K562 (cell line): ENCODE data around the gene RAD51D. TPM values are rescaled to one million over a fixed set of nuclear protein-coding genes. Genes with fewer than 3 reads are reported as not detected.
"Not testable (repeated sequence)": the region's sequence is repeated elsewhere in the genome, so short reads cannot be mapped to it uniquely, and the experiment has no call there.

ENCODE experiments used
- ATAC-seq: fragments of 200-7000 bp; cut with Tn5 transposase; 3 replicates; pipeline ENCODE4 v1.9.1; 2020; ENCODE audit warnings: moderate library complexity
- BruUV-seq: library from RNA; stranded (reverse); fragments of 400-500 nt; replicated peaks from 2 replicates; lab custom pipeline; 2021; lab: Mats Ljungman, UMichigan
- CTCF ChIA-PET: fragments of 300-600 bp; formaldehyde crosslinking; extraction: SDS; loops from one replicate; lab custom pipeline; 2021; ENCODE audit warnings: low intra/inter-chr PET ratio; lab: Yijun Ruan, JAX
- POLR2A ChIA-PET: fragments of 300-600, 350-650 bp; sonication (Branson Sonifier 250); formaldehyde crosslinking; extraction: SDS; loops from one replicate; lab custom pipeline; 2021; ENCODE audit warnings: antibody characterized with exemption, inconsistent platforms; lab: Yijun Ruan, JAX
- DNase-seq, 4 experiments: peaks; one replicate each; pipeline versions ENCODE4 v3.0.0 to v3.0.0-alpha.2; 2011 to 2018; ENCODE audit warnings: low spot score in 3 of 4, mixed read lengths in 3 of 4; ENCODE audit errors: extremely low read depth in 1 of 4
- FAIRE-seq: peaks from 2 replicates; lab custom pipeline; 2011; peaks lifted over from hg19 to GRCh38; lab: Jason Lieb, UNC
- H2AFZ ChIP-seq: 2 replicates; pipeline ENCODE4 v1.6.0; 2011; ENCODE audit warnings: low read depth, low read length, control low read depth, inconsistent platforms
- H3K27ac ChIP-seq: fragments of 200-600 bp; 3 replicates; pipeline ENCODE4 v1.8.0; 2011; ENCODE audit warnings: low read depth, mild to moderate bottlenecking, control low read depth, inconsistent platforms, low read length, moderate library complexity, mixed read lengths; ENCODE audit errors: extremely low read depth
- H3K27me3 ChIP-seq, 2 experiments: fragments of 300-600 bp in 1 of 2; 2 replicates in 1 of 2; 3 replicates in 1 of 2; pipeline versions ENCODE4 v1.6.0 to v1.8.0; 2011; ENCODE audit warnings: inconsistent platforms in 2 of 2, low read length in 2 of 2, mild to moderate bottlenecking in 1 of 2, mixed read lengths in 1 of 2, moderate library complexity in 1 of 2; ENCODE audit not compliant: control insufficient read depth in 2 of 2, insufficient read depth in 2 of 2
- H3K36me3 ChIP-seq: fragments of 300-600 bp; 3 replicates; pipeline ENCODE4 v1.8.0; 2011; ENCODE audit warnings: mild to moderate bottlenecking, low read length, inconsistent platforms; ENCODE audit not compliant: control insufficient read depth, insufficient read depth
- H3K4me1 ChIP-seq, 2 experiments: fragments of 200-600 bp in 1 of 2; replicated peaks in 1 of 2; 2 replicates in 1 of 2; 3 replicates in 1 of 2; pipeline versions ENCODE4 v1.5.1 to v1.8.0; 2011; ENCODE audit warnings: inconsistent platforms in 2 of 2, low read length in 2 of 2, mild to moderate bottlenecking in 1 of 2, mixed read lengths in 1 of 2, moderate library complexity in 1 of 2; ENCODE audit not compliant: control insufficient read depth in 2 of 2, insufficient read depth in 2 of 2
- H3K4me2 ChIP-seq: 2 replicates; pipeline ENCODE4 v1.6.1; 2011; ENCODE audit warnings: low read length, control low read depth, inconsistent platforms, mixed read lengths; ENCODE audit not compliant: insufficient read depth
- H3K4me3 ChIP-seq: fragments of 200-600 bp; sonication (generic), shearing (Covaris generic); 2 replicates; pipeline ENCODE4 v1.5.1; 2016; ENCODE audit warnings: control low read depth, inconsistent platforms
- H3K79me2 ChIP-seq: fragments of 200-600 bp; 3 replicates; pipeline ENCODE4 v1.8.0; 2011; ENCODE audit warnings: low read length, inconsistent platforms; ENCODE audit not compliant: control insufficient read depth, insufficient read depth
- H3K9ac ChIP-seq, 2 experiments: 2 replicates each; pipeline versions ENCODE4 v1.6.0 to v1.6.1; 2011; ENCODE audit warnings: low read depth in 2 of 2, low read length in 2 of 2, control low read depth in 1 of 2, inconsistent platforms in 1 of 2, mild to moderate bottlenecking in 1 of 2, mixed read lengths in 1 of 2; ENCODE audit not compliant: insufficient read depth in 1 of 2
- H3K9me1 ChIP-seq: one replicate; pipeline ENCODE4 v1.6.0; 2011; ENCODE audit warnings: inconsistent platforms, mild to moderate bottlenecking, low read length, moderate library complexity; ENCODE audit not compliant: control insufficient read depth, insufficient read depth
- H3K9me3 ChIP-seq: replicated peaks from 2 replicates; pipeline ENCODE4 v1.5.1; 2011; ENCODE audit warnings: low read depth, low read length, inconsistent platforms; ENCODE audit not compliant: control insufficient read depth, insufficient read depth
- H4K20me1 ChIP-seq: replicated peaks from 2 replicates; pipeline ENCODE4 v1.6.1; 2011; ENCODE audit warnings: low read length, inconsistent platforms, mixed read lengths; ENCODE audit not compliant: control insufficient read depth, insufficient read depth
- BRD9 ChIP-seq: fragments of 450-650 bp; IDR thresholded peaks from 2 replicates; pipeline ENCODE4 v1.6.1; 2018; ENCODE audit warnings: low read depth; ENCODE audit not compliant: partially characterized antibody
- CBX3 ChIP-seq, 2 experiments: IDR thresholded peaks; 1 replicate in 1 of 2; 2 replicates in 1 of 2; pipeline ENCODE4 v1.6.1; 2012; ENCODE audit warnings: inconsistent platforms in 2 of 2, low read length in 2 of 2, borderline replicate concordance in 1 of 2, control low read depth in 1 of 2
- CEBPG ChIP-seq, 3 experiments: fragments of 200-800 bp in 1 of 3; sonication (Bioruptor generic) in 1 of 3; sonication (generic) in 1 of 3; formaldehyde crosslinking in 1 of 3; IDR thresholded peaks in 2 of 3; conservative IDR thresholded peaks in 1 of 3; 2 replicates each; pipeline versions ENCODE4 v1.6.1 to v1.8.0; 2016 to 2022; ENCODE audit warnings: missing compliant biosample characterization in 2 of 3, missing genetic modification characterization in 2 of 3, mild to moderate bottlenecking in 1 of 3, missing genetic modification reagents in 1 of 3
- NR2F6 ChIP-seq: fragments of 450-650 bp; formaldehyde crosslinking; IDR thresholded peaks from 2 replicates; pipeline ENCODE4 v1.4.0; 2020; ENCODE audit warnings: mild to moderate bottlenecking
- ZNF431 ChIP-seq: sonication (generic); formaldehyde crosslinking; IDR thresholded peaks from 2 replicates; pipeline ENCODE4 v1.8.0; 2022; ENCODE audit warnings: mild to moderate bottlenecking, missing genetic modification reagents
- WGBS: fragments of 100-300 bp; shearing (Covaris generic); methylation state at CpG from one replicate; pipeline ENCODE4 v1.1.6; 2016; ENCODE audit warnings: low coverage, mixed read lengths; ENCODE audit not compliant: insufficient coverage; ENCODE audit errors: missing lambda C conversion rate; 5-methylcytosine and 5-hydroxymethylcytosine counted together
- in situ Hi-C: fragments of 300-500 bp; cut with MboI; formaldehyde crosslinking; loops from 4 replicates; pipeline ENCODE4 v1.15.0; 2018; ENCODE audit warnings: inconsistent platforms, mixed read lengths
- intact Hi-C: fragments of 100-400 bp; cut with micrococcal nuclease; formaldehyde crosslinking; loops from 2 replicates; pipeline ENCODE4 v1.14.2; 2022
- polyA plus RNA-seq, 8 experiments: library from polyadenylated mRNA; depleted of rRNA in 4 of 8; stranded (reverse) in 5 of 8; unstranded in 3 of 8; fragments of >200 nt; fragmentation: Nextera tagmentation in 2 of 8; fragmentation: Illumina TruSeq in 1 of 8; extraction: Ambion mirVana in 2 of 8; extraction: Trizol in 1 of 8; gene quantifications; 2 replicates each; pipeline versions ENCODE4 v1.2.1 to v1.2.3, GENCODE V29; 2011 to 2014; ENCODE audit warnings: inconsistent platforms in 1 of 8, missing spikeins in 1 of 8
- total RNA-seq, 7 experiments: library from RNA; depleted of rRNA in 6 of 7; stranded (reverse); fragments of >200 nt in 6 of 7; fragmentation: Illumina TruSeq in 2 of 7; extraction: Trizol in 2 of 7; gene quantifications; 2 replicates each; pipeline versions ENCODE4 v1.2.1 to v1.2.3, GENCODE V29; 2011 to 2021; ENCODE audit warnings: low replicate concordance in 1 of 7
- TF ChIP-seq, protein P1 (sequence below): sonication (generic); IDR thresholded peaks from 2 replicates; pipeline ENCODE4 v1.6.1; 2016

Gene RAD51D
- total and polyA plus RNA-seq, 9 of the 15 experiments (the other 6 are each of a cell fraction or from before 2014, with no cell fraction given): 2.2 to 16.9 (median 8.7) TPM

DNA sequence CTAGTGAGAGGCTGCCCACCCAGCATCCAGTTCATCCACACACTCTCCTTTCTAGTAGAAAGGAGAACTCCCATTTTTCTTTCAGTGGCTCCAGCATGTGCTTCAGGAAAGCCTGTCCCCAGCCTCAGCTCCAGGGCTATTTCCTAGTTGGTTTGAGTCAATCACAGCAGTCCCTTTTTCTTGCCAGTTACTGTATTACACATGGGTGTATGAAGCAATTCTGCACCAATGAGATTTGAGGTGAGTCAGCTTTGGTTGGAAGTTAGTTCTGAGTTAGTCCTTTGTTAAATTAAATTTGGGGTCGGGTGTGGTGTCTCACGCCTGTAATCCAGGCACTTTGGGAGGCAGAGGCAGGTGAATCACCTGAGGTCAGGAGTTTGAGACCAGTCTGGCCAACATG lies 24.8 kb downstream of the RAD51D start:
- no peak for DNase-seq
- Histone ChIP-seq H3K79me2 (no peaks in the 10 kb centered on the region), H3K27ac (no peak overlapping the region), H3K9me3 (no peaks in the 10 kb centered on the region), H3K27me3 (no peaks in the 10 kb centered on the region), H3K9me1 (no peaks in the 10 kb centered on the region), H4K20me1 (no peaks in the 10 kb centered on the region), H3K4me1 (peaks cover under 1 to 2% of the 10 kb centered on the region in 2 experiments; a peak in 4 of 5 replicates), H2AFZ (no peak overlapping the region), H3K9ac (no peak overlapping the region), H3K36me3 (peaks cover 18% of the 10 kb centered on the region; the same call in 2 of the 3 replicates), H3K4me2 (no peak overlapping the region), H3K4me3 (no peak overlapping the region)
- ATAC-seq: no peak
- in situ Hi-C loops (loop anchor here (5.0 kb wide), 1 partner anchor 98 kb away; no protein-coding TSS in a partner anchor), intact Hi-C loops (no loop called here)
- CTCF ChIA-PET: no interaction called here
- no TSS peak for BruUV-seq
- 33% methylated on average over 2 of the region's 2 CpGs for WGBS
- no peak for FAIRE-seq
- POLR2A ChIA-PET: interaction anchor here (0.6 to 2.2 kb wide), 4 partner anchors 9 to 489 kb away, joined by 3 to 9 read pairs (median 4); no protein-coding TSS in a partner anchor
- no peak for TF ChIP-seq ZNF431 (CRISPR knock-in tag)
- no peak for TF ChIP-seq BRD9
- no peak for TF ChIP-seq CBX3 (IDR thresholded peaks at IDR 0.05; ENCODE audit: borderline replicate concordance in 1 of 2, low read length in 2 of 2)
- TF ChIP-seq, protein P1, sequence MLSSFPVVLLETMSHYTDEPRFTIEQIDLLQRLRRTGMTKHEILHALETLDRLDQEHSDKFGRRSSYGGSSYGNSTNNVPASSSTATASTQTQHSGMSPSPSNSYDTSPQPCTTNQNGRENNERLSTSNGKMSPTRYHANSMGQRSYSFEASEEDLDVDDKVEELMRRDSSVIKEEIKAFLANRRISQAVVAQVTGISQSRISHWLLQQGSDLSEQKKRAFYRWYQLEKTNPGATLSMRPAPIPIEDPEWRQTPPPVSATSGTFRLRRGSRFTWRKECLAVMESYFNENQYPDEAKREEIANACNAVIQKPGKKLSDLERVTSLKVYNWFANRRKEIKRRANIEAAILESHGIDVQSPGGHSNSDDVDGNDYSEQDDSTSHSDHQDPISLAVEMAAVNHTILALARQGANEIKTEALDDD: peak; percentile 52; the same call in 1 of the 2 replicates
- no peak for TF ChIP-seq CEBPG (CRISPR knock-in tag; IDR thresholded peaks at IDR 0.05)
- peak in 1 of 2 experiments; percentile 27; a peak in 1 of 4 replicates for TF ChIP-seq CEBPG (tag; conservative IDR thresholded peaks at IDR 0.05 in 1 of 2, IDR thresholded peaks at IDR 0.05 in 1 of 2)
- no peak for TF ChIP-seq NR2F6 (CRISPR knock-in tag)

DNA sequence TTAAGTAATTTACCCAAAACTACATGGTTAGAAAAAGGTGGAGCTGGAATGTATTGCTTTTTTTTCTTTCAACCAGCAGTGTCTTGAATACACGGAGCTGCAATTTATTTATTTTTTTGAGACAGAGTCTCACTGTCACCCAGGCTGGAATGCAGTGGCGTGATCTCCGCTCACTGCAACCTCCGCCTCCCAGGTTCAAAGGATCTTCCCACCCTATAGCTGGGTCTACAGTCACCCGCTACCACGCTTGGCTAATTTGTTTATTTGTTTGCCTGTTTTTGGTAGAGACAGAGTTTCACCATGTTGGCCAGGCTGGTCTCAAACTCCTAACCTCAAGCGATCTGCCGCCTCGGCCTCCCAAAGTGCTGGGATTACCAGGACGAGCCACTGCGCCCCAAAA lies 29.0 kb downstream of the RAD51D start:
- peaks cover 31% of the 10 kb centered on the region for H3K79me2 ChIP-seq
- H3K27me3 ChIP-seq, H2AFZ ChIP-seq, H3K36me3 ChIP-seq, H3K4me3 ChIP-seq, ATAC-seq, H3K27ac ChIP-seq, H4K20me1 ChIP-seq, H3K9me1 ChIP-seq, H3K4me2 ChIP-seq, BruUV-seq, CTCF ChIA-PET, intact Hi-C loops, H3K9ac ChIP-seq, DNase-seq, FAIRE-seq, H3K9me3 ChIP-seq: not testable (repeated sequence)
- in situ Hi-C loops: loop anchor here (5.0 kb wide), 1 partner anchor 93 kb away; no protein-coding TSS in a partner anchor
- peaks cover 19% of the 10 kb centered on the region in 2 experiments for H3K4me1 ChIP-seq
- 93% methylated on average over 11 of the region's 11 CpGs for WGBS
- POLR2A ChIA-PET: interaction anchor here (1.5 to 1.6 kb wide), 2 partner anchors 12 to 25 kb away, joined by 3 read pairs; no protein-coding TSS in a partner anchor
